Stomach smooth muscle (tissue), 2 donors: ENCODE results near the gene CCDC34.
"Not testable (repeated sequence)": the region's sequence is repeated elsewhere in the genome, so short reads cannot be mapped to it uniquely, and the experiment has no call there.

Experiments used
- H3K27ac ChIP-seq: one replicate; pipeline ENCODE4 v1.7.0; 2013; ENCODE audit warnings: mild to moderate bottlenecking, low read length, inconsistent platforms
- H3K27me3 ChIP-seq, 2 donors: one replicate each; pipeline ENCODE4 v1.7.0; 2013; ENCODE audit warnings: low read length in 2 of 2; ENCODE audit not compliant: insufficient read depth in 2 of 2, control insufficient read depth in 1 of 2
- H3K36me3 ChIP-seq, 2 donors: one replicate each; pipeline ENCODE4 v1.7.0; 2013; ENCODE audit warnings: low read length in 2 of 2; ENCODE audit not compliant: control insufficient read depth in 2 of 2, insufficient read depth in 2 of 2
- H3K4me1 ChIP-seq: one replicate; pipeline ENCODE4 v1.7.0; 2013; ENCODE audit warnings: low read length; ENCODE audit not compliant: control insufficient read depth, insufficient read depth
- H3K4me3 ChIP-seq, 2 donors: one replicate each; pipeline ENCODE4 v1.7.0; 2013; ENCODE audit warnings: low read length in 2 of 2
- H3K9ac ChIP-seq, 2 donors: one replicate each; pipeline ENCODE4 v1.7.0; 2013; ENCODE audit warnings: low read length in 2 of 2, mild to moderate bottlenecking in 1 of 2
- H3K9me3 ChIP-seq, 2 donors: one replicate each; pipeline ENCODE4 v1.7.0; 2013; ENCODE audit warnings: low read length in 2 of 2; ENCODE audit not compliant: control insufficient read depth in 2 of 2
- donor health status: healthy.
- donor health status: Pancreatic carcinoma.

Gene CCDC34

GRCh38 chr11:27321340-27321739 lies 41.7 kb downstream of the CCDC34 start:
- not testable (repeated sequence) for H3K27me3 ChIP-seq, H3K9me3 ChIP-seq, H3K4me1 ChIP-seq, H3K36me3 ChIP-seq, H3K27ac ChIP-seq, H3K9ac ChIP-seq, H3K4me3 ChIP-seq

- H3K27me3 ChIP-seq = no peaks in the 10 kb centered on the region
- H3K9ac ChIP-seq = no peak overlapping the region
- H3K27ac ChIP-seq = no peak overlapping the region
- H3K36me3 ChIP-seq = no peaks in the 10 kb centered on the region
- H3K9me3 ChIP-seq = no peaks in the 10 kb centered on the region
- no peaks in the 10 kb centered on the region for H3K4me1 ChIP-seq
- no peak overlapping the region for H3K4me3 ChIP-seq
Observed at GRCh38 chr11:27319072-27319471, 43.9 kb downstream of the CCDC34 start.

DNA sequence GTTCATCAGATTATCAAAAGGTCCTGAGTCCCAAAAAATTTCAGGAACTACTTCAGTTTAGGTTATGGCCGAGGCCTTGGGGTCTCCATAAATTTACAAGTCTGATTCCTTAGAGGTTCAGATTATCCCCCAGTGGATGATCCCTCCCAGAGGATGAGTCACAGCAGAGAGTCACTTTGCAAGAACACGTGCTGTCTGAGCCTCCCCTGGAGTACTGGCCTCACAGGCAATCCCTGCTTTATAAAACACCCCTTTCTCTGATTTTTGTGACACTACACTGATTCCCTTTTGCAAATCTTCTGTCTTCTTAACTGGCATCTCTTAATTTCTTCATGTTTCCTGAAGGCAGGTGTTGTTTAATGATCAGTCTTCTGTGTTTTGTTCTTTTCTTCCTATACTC lies 45.3 kb downstream of the CCDC34 start:
- Histone ChIP-seq H3K4me3 (no peak overlapping the region), H3K36me3 (no peaks in the 10 kb centered on the region), H3K4me1 (no peaks in the 10 kb centered on the region)

GRCh38 chr11:27315836-27316235 lies 47.2 kb downstream of the CCDC34 start:
- Histone ChIP-seq H3K27ac (no peak overlapping the region), H3K36me3 (no peaks in the 10 kb centered on the region), H3K9me3 (no peaks in the 10 kb centered on the region), H3K9ac (no peak overlapping the region), H3K4me1 (no peaks in the 10 kb centered on the region), H3K4me3 (no peak overlapping the region), H3K27me3 (no peaks in the 10 kb centered on the region)

More for the DNA sequence above, 45.3 kb downstream of the CCDC34 start:
- Histone ChIP-seq H3K27ac (no peak overlapping the region), H3K9me3 (no peaks in the 10 kb centered on the region), H3K9ac (no peak overlapping the region), H3K27me3 (no peaks in the 10 kb centered on the region)

DNA sequence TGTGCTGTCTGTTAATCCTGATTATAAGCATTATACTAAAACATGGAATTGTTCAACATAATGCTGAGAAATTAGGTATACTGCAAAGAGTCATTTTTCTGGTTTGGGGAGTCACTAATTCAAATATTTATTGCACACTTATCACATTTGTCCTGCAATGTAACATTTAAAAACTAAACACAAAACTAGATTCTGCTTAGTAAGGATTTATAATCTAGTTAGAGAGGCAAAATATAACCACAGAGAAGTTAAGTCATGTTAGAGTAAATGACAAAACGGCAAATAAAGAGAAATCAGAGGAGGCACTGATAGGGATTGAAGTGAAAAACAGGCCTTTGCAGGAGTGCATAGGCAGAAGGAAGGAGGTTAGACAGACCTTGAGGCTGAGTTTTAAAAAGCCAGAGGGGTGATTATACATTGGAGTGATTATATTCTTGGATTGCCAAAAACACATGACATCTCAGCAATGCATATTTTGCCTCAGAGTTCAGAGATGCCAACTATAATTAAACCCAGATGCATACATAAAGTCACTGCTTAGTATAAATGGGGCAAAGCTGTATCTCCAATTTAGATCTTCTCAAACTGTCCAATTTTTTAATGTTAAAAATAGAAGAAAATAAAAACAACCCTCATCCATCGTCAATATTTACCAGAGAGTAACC lies 49.7 kb downstream of the CCDC34 start:
- Histone ChIP-seq H3K4me1 (no peaks in the 10 kb centered on the region), H3K9ac (no peak overlapping the region), H3K36me3 (no peaks in the 10 kb centered on the region), H3K27ac (no peak overlapping the region), H3K4me3 (no peak overlapping the region), H3K9me3 (no peaks in the 10 kb centered on the region), H3K27me3 (no peaks in the 10 kb centered on the region)

DNA sequence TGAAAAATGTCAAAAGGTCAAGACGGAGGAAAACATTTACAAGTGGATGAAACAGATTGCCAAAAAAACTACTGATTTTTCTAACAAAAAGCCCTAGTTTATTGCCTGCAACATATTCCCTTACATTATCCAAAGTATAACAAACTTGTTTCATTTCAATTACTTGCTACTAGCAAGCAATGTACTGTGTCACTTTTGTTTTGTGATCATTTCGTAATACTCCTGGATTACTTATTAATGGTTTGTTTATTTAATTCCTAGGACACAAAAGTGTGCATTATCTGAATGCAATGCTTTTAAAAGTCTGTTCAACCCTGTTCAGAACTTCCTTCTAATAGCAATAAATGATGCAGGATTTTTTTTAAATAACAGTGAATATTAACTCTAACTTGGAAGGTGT lies 50.9 kb downstream of the CCDC34 start:
- no peaks in the 10 kb centered on the region for H3K36me3 ChIP-seq
- no peak overlapping the region for H3K4me3 ChIP-seq
- no peaks in the 10 kb centered on the region for H3K4me1 ChIP-seq
- no peak overlapping the region for H3K9ac ChIP-seq
- no peaks in the 10 kb centered on the region for H3K27me3 ChIP-seq
- no peak overlapping the region for H3K27ac ChIP-seq
- no peaks in the 10 kb centered on the region for H3K9me3 ChIP-seq

DNA sequence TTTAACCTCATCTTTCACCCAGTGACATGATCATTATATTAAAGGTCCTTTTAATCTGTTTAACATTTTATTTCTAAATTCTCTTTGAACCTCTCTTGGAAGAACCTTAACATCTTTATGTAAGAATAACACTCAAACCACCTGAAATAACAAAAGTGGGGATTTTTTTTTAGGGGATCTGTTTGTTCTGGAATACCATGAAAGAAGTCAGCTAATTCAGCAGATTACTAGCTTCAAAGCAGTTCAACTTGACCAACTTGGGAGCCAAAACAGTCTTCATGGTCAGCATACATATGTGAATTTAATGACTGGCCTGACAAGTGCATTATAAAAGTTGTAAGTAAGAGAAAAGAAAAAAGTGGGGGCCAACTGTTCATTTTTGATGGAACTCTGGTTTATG lies 52.3 kb downstream of the CCDC34 start:
- no peak overlapping the region for H3K4me3 ChIP-seq
- no peaks in the 10 kb centered on the region for H3K36me3 ChIP-seq
- no peaks in the 10 kb centered on the region for H3K4me1 ChIP-seq
- no peak overlapping the region for H3K9ac ChIP-seq
- no peaks in the 10 kb centered on the region for H3K9me3 ChIP-seq
- no peak overlapping the region for H3K27ac ChIP-seq
- H3K27me3 ChIP-seq = no peaks in the 10 kb centered on the region

DNA sequence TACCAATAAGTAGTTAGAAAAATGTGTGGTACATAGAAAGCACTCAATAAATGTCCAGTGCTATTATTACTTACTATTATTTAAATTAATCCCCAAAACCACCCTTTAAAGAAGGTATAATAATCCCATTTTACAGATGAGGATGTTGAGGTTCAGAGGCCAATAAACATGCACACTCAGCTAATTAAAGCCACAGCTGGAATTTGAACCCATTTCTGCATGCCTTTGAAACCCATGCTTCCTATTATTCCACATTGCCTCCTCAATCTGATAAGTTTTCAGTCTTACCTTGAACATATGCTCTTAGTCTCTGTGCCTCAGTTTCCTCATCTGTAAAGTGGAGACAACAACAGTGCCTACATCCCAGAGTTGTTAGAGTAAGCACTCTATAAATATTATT lies 52.8 kb downstream of the CCDC34 start:
- H3K9me3 ChIP-seq = no peaks in the 10 kb centered on the region
- no peak overlapping the region for H3K4me3 ChIP-seq
- no peaks in the 10 kb centered on the region for H3K4me1 ChIP-seq
- H3K9ac ChIP-seq = no peak overlapping the region
- H3K36me3 ChIP-seq = no peaks in the 10 kb centered on the region
- H3K27ac ChIP-seq = no peak overlapping the region
- H3K27me3 ChIP-seq = no peaks in the 10 kb centered on the region

DNA sequence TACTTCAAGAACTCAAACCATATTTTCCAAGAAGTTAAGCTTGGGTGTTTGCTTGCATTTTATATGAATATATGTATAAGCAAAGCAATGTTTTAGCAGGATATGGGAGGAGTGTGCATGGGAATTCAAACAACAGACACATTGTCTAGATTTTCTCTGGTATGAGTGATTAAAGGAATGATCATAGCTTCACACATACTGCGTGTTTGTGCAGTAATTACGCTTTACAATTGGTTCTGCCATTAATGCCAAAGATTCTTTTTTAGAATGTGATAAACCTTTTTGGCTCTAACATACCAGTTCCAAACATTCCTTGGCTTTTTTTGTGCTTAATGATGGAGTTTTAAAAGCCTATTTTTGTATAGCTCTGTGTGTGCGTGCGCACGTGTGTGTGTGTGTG lies 54.0 kb downstream of the CCDC34 start:
- H3K4me3 ChIP-seq = no peak overlapping the region
- H3K4me1 ChIP-seq = no peaks in the 10 kb centered on the region
- no peak overlapping the region for H3K27ac ChIP-seq
- no peaks in the 10 kb centered on the region for H3K36me3 ChIP-seq
- H3K9ac ChIP-seq = no peak overlapping the region
- H3K27me3 ChIP-seq = no peaks in the 10 kb centered on the region
- H3K9me3 ChIP-seq = no peaks in the 10 kb centered on the region

GRCh38 chr11:27307232-27307631 lies 55.8 kb downstream of the CCDC34 start:
- H3K4me1 ChIP-seq = no peaks in the 10 kb centered on the region
- no peak overlapping the region for H3K4me3 ChIP-seq
- H3K27ac ChIP-seq = no peak overlapping the region
- H3K9me3 ChIP-seq = no peaks in the 10 kb centered on the region
- no peaks in the 10 kb centered on the region for H3K27me3 ChIP-seq
- no peak overlapping the region for H3K9ac ChIP-seq
- no peaks in the 10 kb centered on the region for H3K36me3 ChIP-seq

GRCh38 chr11:27305751-27306150 lies 57.3 kb downstream of the CCDC34 start:
- Histone ChIP-seq H3K9me3 (no peaks in the 10 kb centered on the region), H3K4me3 (no peak overlapping the region), H3K9ac (no peak overlapping the region), H3K36me3 (no peaks in the 10 kb centered on the region), H3K27me3 (no peaks in the 10 kb centered on the region), H3K27ac (no peak overlapping the region), H3K4me1 (no peaks in the 10 kb centered on the region)
